B cell (primary cell): ENCODE measurements around the gene OR1J1. TPM values are rescaled to one million over a fixed set of nuclear protein-coding genes. Genes with fewer than 3 reads are reported as not detected.

Experiments
- ATAC-seq: fragments of 200-7000 bp; cut with Tn5 transposase; one replicate; pipeline ENCODE4 v1.10.0; 2021; ENCODE audit warnings: low read depth, mild to moderate bottlenecking, moderate number of reproducible peaks, moderate library complexity
- CTCF ChIA-PET: fragments of 350-600 bp; sonication (Branson Sonifier 250); formaldehyde crosslinking; loops from one replicate; lab custom pipeline; 2021; ENCODE audit warnings: antibody characterized with exemption, inconsistent platforms; lab: Charles Lee
- POLR2A ChIA-PET: fragments of 350-600 bp; sonication (Branson Sonifier 250); formaldehyde crosslinking; loops from one replicate; lab custom pipeline; 2021; ENCODE audit warnings: antibody characterized with exemption; lab: Charles Lee
- DNase-seq: peaks from one replicate; pipeline ENCODE4 v3.0.0; 2013
- H2AFZ ChIP-seq: 2 replicates; pipeline ENCODE4 v1.6.1; 2012; ENCODE audit warnings: mild to moderate bottlenecking, low read depth, low read length; ENCODE audit not compliant: insufficient read depth, poor library complexity, severe bottlenecking
- H3K27ac ChIP-seq, 2 donors: 1 replicate in 1 of 2; 2 replicates in 1 of 2; pipeline ENCODE4 v1.5.1; 2012 to 2013; ENCODE audit warnings: low read length in 2 of 2, mild to moderate bottlenecking in 2 of 2, moderate library complexity in 1 of 2
- H3K27me3 ChIP-seq, 4 experiments: fragments of 200-600 bp in 1 of 4; sonication (generic) in 1 of 4; replicated peaks in 1 of 4; 1 replicate in 2 of 4; 2 replicates in 2 of 4; pipeline versions ENCODE4 v1.6.1 to v1.7.0; 2013 to 2016; ENCODE audit warnings: low read length in 3 of 4, mild to moderate bottlenecking in 2 of 4, mixed read lengths in 1 of 4, moderate library complexity in 1 of 4; ENCODE audit not compliant: insufficient read depth in 4 of 4, control insufficient read depth in 3 of 4; ENCODE audit errors: control extremely low read depth in 1 of 4
- H3K36me3 ChIP-seq, 2 experiments: replicated peaks in 1 of 2; 1 replicate in 1 of 2; 2 replicates in 1 of 2; pipeline versions ENCODE4 v1.6.1 to v1.7.1; 2013; ENCODE audit warnings: low read length in 1 of 2; ENCODE audit not compliant: insufficient read depth in 2 of 2, control insufficient read depth in 1 of 2; ENCODE audit errors: control extremely low read depth in 1 of 2, extremely low read depth in 1 of 2
- H3K4me1 ChIP-seq, 2 donors: fragments of 200-600 bp in 1 of 2; sonication (generic) in 1 of 2; 1 replicate in 1 of 2; 2 replicates in 1 of 2; pipeline versions ENCODE4 v1.5.1 to v1.6.1; 2013 to 2017; ENCODE audit warnings: low read length in 2 of 2; ENCODE audit not compliant: control insufficient read depth in 2 of 2, insufficient read depth in 2 of 2
- H3K4me2 ChIP-seq: replicated peaks from 2 replicates; pipeline ENCODE3; 2012; ENCODE audit warnings: mild to moderate bottlenecking, low read depth, low read length; ENCODE audit not compliant: poor library complexity, severe bottlenecking
- H3K4me3 ChIP-seq, 5 experiments: fragments of 200-600 bp in 1 of 5; sonication (generic) in 1 of 5; 1 replicate in 3 of 5; 2 replicates in 2 of 5; pipeline versions ENCODE4 v1.5.1 to v1.7.0; 2011 to 2016; ENCODE audit warnings: low read length in 4 of 5, mild to moderate bottlenecking in 4 of 5, low read depth in 2 of 5, control low read depth in 1 of 5, moderate library complexity in 1 of 5; ENCODE audit not compliant: insufficient read depth in 1 of 5; ENCODE audit errors: control extremely low read depth in 1 of 5, extremely low read depth in 1 of 5
- H3K79me2 ChIP-seq: fragments of 200-600 bp; sonication (generic); one replicate; pipeline ENCODE4 v1.6.0; 2016; ENCODE audit warnings: low read length; ENCODE audit not compliant: control insufficient read depth, insufficient read depth
- H3K9ac ChIP-seq: fragments of 200-600 bp; sonication (generic); 2 replicates; pipeline ENCODE4 v1.6.1; 2017; ENCODE audit warnings: mild to moderate bottlenecking, low read length, moderate library complexity
- H3K9me3 ChIP-seq, 3 donors: one replicate each; pipeline versions ENCODE4 v1.6.1 to v1.7.1; 2013; ENCODE audit warnings: low read length in 2 of 3; ENCODE audit not compliant: control insufficient read depth in 2 of 3, insufficient read depth in 1 of 3; ENCODE audit errors: control extremely low read depth in 1 of 3
- H4K20me1 ChIP-seq: 2 replicates; pipeline ENCODE4 v1.6.0; 2012; ENCODE audit warnings: mild to moderate bottlenecking, low read length; ENCODE audit not compliant: insufficient read depth, control insufficient read depth, poor library complexity, severe bottlenecking
- H3K27ac Mint-ChIP-seq: one replicate; pipeline ENCODE4 v1.8.0; 2021; ENCODE audit warnings: mixed read lengths
- H3K27me3 Mint-ChIP-seq: one replicate; pipeline ENCODE4 v1.8.0; 2021; ENCODE audit warnings: mixed read lengths
- H3K4me1 Mint-ChIP-seq: one replicate; pipeline ENCODE4 v1.8.0; 2021; ENCODE audit warnings: mixed read lengths
- H3K4me3 Mint-ChIP-seq: one replicate; pipeline ENCODE4 v1.8.0; 2021; ENCODE audit warnings: mixed read lengths
- H3K9me3 Mint-ChIP-seq: one replicate; pipeline ENCODE4 v1.8.0; 2022; ENCODE audit warnings: mixed read lengths; ENCODE audit not compliant: insufficient read depth
- CTCF ChIP-seq: fragments of 200-600 bp; IDR thresholded peaks from one replicate; pipeline ENCODE4 v1.8.0; 2022; ENCODE audit warnings: antibody characterized with exemption, mild to moderate bottlenecking
- EZH2 ChIP-seq: IDR thresholded peaks from 2 replicates; pipeline ENCODE4 v1.6.1; 2012; ENCODE audit warnings: borderline replicate concordance, low read depth, mild to moderate bottlenecking, moderate library complexity, low read length; ENCODE audit not compliant: insufficient read depth, poor library complexity, severe bottlenecking
- whole genome bisulfite sequencing: methylation state at CpG from one replicate; pipeline ENCODE4 v1.1.5; 2013; ENCODE audit warnings: missing lambda C conversion rate; ENCODE audit not compliant: insufficient coverage; 5-methylcytosine and 5-hydroxymethylcytosine counted together
- intact Hi-C: fragments of 100-400 bp; cut with micrococcal nuclease; formaldehyde crosslinking; loops from one replicate; pipeline ENCODE4 v1.10.0; 2022
- polyA plus RNA-seq: library from polyadenylated mRNA; depleted of rRNA; stranded (reverse); fragments of >200 nt; gene quantifications from 2 replicates; pipeline ENCODE4 v1.2.3, GENCODE V29; 2012
- total RNA-seq, 2 donors: library from RNA; stranded (reverse); fragments of 120-200 nt in 1 of 2; gene quantifications; 1 replicate in 1 of 2; 2 replicates in 1 of 2; pipeline versions ENCODE4 v1.2.3 to v1.2.4, GENCODE V29; 2013 to 2022

The OR1J1 gene
- total and polyA plus RNA-seq, 2 donors (not counting 1 experiment from before 2014, with no cell fraction given) = not detected

GRCh38 chr9:122466456-122466855 lies 11.3 kb downstream of the OR1J1 start:
- no peak overlapping the region for H3K27ac ChIP-seq
- Mint-ChIP-seq H3K4me1 (peaks cover 13% of the 10 kb centered on the region), H3K4me3 (no peak overlapping the region), H3K27me3 (peaks cover 39% of the 10 kb centered on the region), H3K27ac (no peak overlapping the region), H3K9me3 (no peaks in the 10 kb centered on the region)
- H3K9ac ChIP-seq = no peak overlapping the region
- H3K9me3 ChIP-seq = peaks cover 0 to 7% (median 0%) of the 10 kb centered on the region in 3 donors
- intact Hi-C loops = no loop called here
- H3K4me1 ChIP-seq = peaks cover 6 to 13% of the 10 kb centered on the region in 2 donors
- DNase-seq (no peak), ATAC-seq (no peak)
- CTCF ChIA-PET = interaction anchor here (4.9 kb wide), 1 partner anchor 344 kb away, joined by 58 read pairs; no protein-coding TSS in a partner anchor
- no peak overlapping the region for H3K4me3 ChIP-seq
- H2AFZ ChIP-seq = no peak overlapping the region
- H3K27me3 ChIP-seq = peaks cover 0 to 10% (median 9%) of the 10 kb centered on the region in 4 experiments
- no peaks in the 10 kb centered on the region for H3K79me2 ChIP-seq
- H3K4me2 ChIP-seq = no peak overlapping the region
- TF ChIP-seq EZH2 = no peak
- no peak for TF ChIP-seq CTCF
- no peaks in the 10 kb centered on the region for H3K36me3 ChIP-seq
- WGBS = no CpG with 5 or more reads among the region's 3 CpGs
- POLR2A ChIA-PET = no interaction called here
- no peaks in the 10 kb centered on the region for H4K20me1 ChIP-seq
